Left ventricle myocardium inferior (tissue), 1 donor: ENCODE measurements around the gene OVOL1. TPM values are rescaled to one million over a fixed set of nuclear protein-coding genes. Genes with fewer than 3 reads are reported as not detected.

ENCODE experiments used
- DNase-seq: peaks from one replicate; pipeline ENCODE4 v3.0.0-alpha.2; 2020
- H3K27ac ChIP-seq: fragments of 200-600 bp; replicated peaks from 2 replicates; pipeline ENCODE4 v1.8.0; 2021
- H3K27me3 ChIP-seq: fragments of 200-600 bp; 2 replicates; pipeline ENCODE4 v1.8.0; 2021; ENCODE audit warnings: low read depth
- H3K36me3 ChIP-seq: fragments of 200-600 bp; 2 replicates; pipeline ENCODE4 v1.8.0; 2021
- H3K4me1 ChIP-seq: fragments of 200-600 bp; 2 replicates; pipeline ENCODE4 v1.8.0; 2021
- H3K4me3 ChIP-seq: fragments of 200-600 bp; 2 replicates; pipeline ENCODE4 v1.8.0; 2021; ENCODE audit warnings: mild to moderate bottlenecking, moderate library complexity
- H3K9me3 ChIP-seq: fragments of 200-600 bp; replicated peaks from 2 replicates; pipeline ENCODE4 v1.8.0; 2021
- CTCF ChIP-seq: fragments of 200-600 bp; IDR thresholded peaks from 2 replicates; pipeline ENCODE4 v1.8.0; 2021; ENCODE audit warnings: antibody characterized with exemption, mild to moderate bottlenecking, borderline replicate concordance
- intact Hi-C: fragments of 100-400 bp; cut with micrococcal nuclease; formaldehyde crosslinking; loops from one replicate; pipeline ENCODE4 v1.11.0; 2022
- total RNA-seq: library from RNA; stranded (reverse); fragmentation: NEBNext Ultra II Directional; extraction: Animal tissue kit (Norgen Biotek cat#: 25700); gene quantifications from one replicate; pipeline ENCODE4 v1.2.1, GENCODE V29; 2021
- donor health status: DM: no; HTN: yes; CAD: no; lungs with severe emphysema.

The OVOL1 gene
- total RNA-seq, 1 donor from 2014 or later, result not detected

- Histone ChIP-seq H3K9me3 (no peaks in the 10 kb centered on the region), H3K27me3 (no peaks in the 10 kb centered on the region), H3K4me3 (no peak overlapping the region), H3K27ac (no peak overlapping the region), H3K36me3 (no peaks in the 10 kb centered on the region), H3K4me1 (peaks cover 12% of the 10 kb centered on the region)
- intact Hi-C loops, result loop anchor here (10.0 kb wide), 1 partner anchor 92 kb away; the partner anchor contains the start of gene RNASEH2C
- TF ChIP-seq CTCF, result no peak
- DNase-seq, result no peak
Observed at GRCh38 chr11:65816696-65817095, 29.8 kb downstream of the OVOL1 start.

DNA sequence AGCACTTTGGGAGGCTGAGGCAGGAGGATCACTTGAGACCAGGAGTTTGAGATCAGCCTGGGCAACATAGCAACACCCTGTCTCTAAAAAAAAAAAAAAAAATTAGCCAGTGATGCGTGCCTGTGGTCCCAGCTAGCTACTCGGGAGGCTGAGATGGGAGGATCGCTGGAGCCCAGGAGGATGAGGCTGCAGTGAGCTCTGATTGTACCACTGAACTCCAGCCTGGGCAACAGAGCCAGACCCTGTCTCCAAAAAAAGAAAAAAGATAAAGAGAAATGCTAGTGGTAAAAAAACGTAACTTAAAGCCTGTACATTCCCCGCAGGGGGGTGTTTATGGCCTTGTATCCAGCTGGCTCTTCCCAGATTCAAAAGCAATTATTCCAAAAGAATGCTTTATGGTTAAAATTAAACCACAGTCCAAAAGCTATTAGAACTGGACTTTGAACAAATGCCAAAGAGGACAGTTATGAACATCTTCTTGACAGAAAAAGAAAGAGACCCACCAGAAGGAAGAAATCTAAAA, 30.5 kb downstream of the OVOL1 start:
- peak overlapping the region; percentile 77 for H3K27ac ChIP-seq
- no peak for TF ChIP-seq CTCF
- intact Hi-C loops, result loop anchor here (10.0 kb wide), 1 partner anchor 93 kb away; the partner anchor contains the start of gene RNASEH2C

DNA sequence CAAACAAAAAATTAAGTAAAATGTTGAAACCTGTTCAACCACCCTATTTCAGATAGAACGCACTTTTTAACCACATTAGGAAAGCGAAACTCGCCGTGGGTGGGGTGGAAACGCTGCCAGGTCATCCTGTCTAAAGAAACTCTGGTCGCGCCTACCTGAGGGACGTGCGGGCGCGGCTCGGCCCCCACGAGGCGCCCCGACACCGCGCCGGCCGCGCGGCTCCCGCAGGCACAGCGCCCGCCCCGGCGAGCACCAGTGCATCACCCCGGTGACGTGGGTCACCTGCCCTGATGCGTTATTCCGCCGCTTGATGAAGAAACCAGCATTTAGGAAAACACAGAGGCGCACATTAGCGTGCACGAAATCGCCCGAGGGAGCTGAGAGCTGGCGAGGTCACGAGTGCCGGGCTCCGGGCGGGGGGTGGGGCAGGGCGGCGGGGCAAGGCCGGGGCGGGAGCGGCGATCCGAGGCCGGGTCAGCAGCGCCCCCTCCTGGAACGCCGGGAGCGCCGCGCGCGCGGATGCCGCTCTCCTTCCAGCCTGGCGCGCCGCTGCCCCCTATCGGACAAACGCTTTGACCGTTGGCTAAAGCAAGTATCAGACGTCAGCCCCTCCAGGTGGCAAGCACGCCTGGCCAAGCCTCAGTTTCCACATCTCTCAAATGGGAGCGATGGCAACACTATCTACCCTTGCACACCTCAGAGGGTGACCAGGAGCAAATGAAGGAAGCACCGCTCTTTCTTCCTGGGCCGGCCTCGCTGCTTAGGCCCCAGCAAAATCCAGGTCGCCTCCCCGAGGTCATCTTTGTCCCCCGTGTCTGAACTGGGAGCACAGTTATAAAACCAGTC, 31.2 kb downstream of the OVOL1 start:
- H3K36me3 ChIP-seq, result no peaks in the 10 kb centered on the region
- intact Hi-C loops, result loop anchor here (10.0 kb wide), 1 partner anchor 93 kb away; the partner anchor contains the start of gene RNASEH2C
- H3K27ac ChIP-seq, result peak overlapping the region; percentile 77

More for the DNA sequence above, 30.5 kb downstream of the OVOL1 start:
- peaks cover 12% of the 10 kb centered on the region for H3K4me1 ChIP-seq
- H3K4me3 ChIP-seq, result peak overlapping the region; percentile 84
- no peaks in the 10 kb centered on the region for H3K36me3 ChIP-seq
- no peaks in the 10 kb centered on the region for H3K9me3 ChIP-seq
- H3K27me3 ChIP-seq, result no peaks in the 10 kb centered on the region
- no peak for DNase-seq

DNA sequence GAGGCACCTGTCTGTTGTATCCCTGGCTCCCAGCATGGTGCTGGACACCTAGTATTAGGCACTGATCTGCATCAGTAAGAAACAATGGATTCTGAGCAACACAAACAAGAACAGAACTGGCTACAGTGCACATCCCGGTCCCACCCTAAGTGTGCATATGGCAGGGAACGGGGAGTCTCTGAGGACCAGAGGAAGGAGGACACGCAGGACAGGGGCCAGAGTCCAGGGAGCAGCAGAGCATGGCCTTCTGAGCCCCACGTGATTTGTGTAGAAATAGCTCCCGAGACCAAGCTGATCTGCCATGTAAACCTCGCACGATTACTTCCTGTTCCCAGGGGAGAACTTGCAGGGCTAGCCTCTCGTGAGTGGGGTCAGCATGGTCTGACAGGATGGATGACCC, 34.2 kb downstream of the OVOL1 start:
- H3K36me3 ChIP-seq, result no peaks in the 10 kb centered on the region
- peaks cover 12% of the 10 kb centered on the region for H3K4me1 ChIP-seq
- H3K4me3 ChIP-seq, result no peak overlapping the region
- DNase-seq, result no peak
- no peaks in the 10 kb centered on the region for H3K27me3 ChIP-seq
- no peak for TF ChIP-seq CTCF
- no peak overlapping the region for H3K27ac ChIP-seq
- H3K9me3 ChIP-seq, result no peaks in the 10 kb centered on the region
- intact Hi-C loops, result no loop called here

More for the DNA sequence above, 31.2 kb downstream of the OVOL1 start:
- H3K4me1 ChIP-seq, result peaks cover 12% of the 10 kb centered on the region
- H3K27me3 ChIP-seq, result no peaks in the 10 kb centered on the region
- peak; percentile 96 for DNase-seq
- peak overlapping the region; percentile 84 for H3K4me3 ChIP-seq
- no peaks in the 10 kb centered on the region for H3K9me3 ChIP-seq
- peak; percentile 100 for TF ChIP-seq CTCF

- intact Hi-C loops, result no loop called here
- Histone ChIP-seq H3K9me3 (no peaks in the 10 kb centered on the region), H3K27ac (no peak overlapping the region), H3K4me1 (no peaks in the 10 kb centered on the region), H3K27me3 (no peaks in the 10 kb centered on the region), H3K36me3 (no peaks in the 10 kb centered on the region), H3K4me3 (no peak overlapping the region)
- no peak for DNase-seq
- TF ChIP-seq CTCF, result no peak
Observed at GRCh38 chr11:65822776-65823528, 36.1 kb downstream of the OVOL1 start.
